ENCODE measurements around the gene LYPD6.

LYPD6 gene

GRCh38 chr2:149507974-149508373 is 177.6 kb downstream of the LYPD6 start:
- DNase-seq = no peak
- peaks cover 12% of the 10 kb centered on the region for H3K4me1 Mint-ChIP-seq
- no peak overlapping the region for H3K4me3 Mint-ChIP-seq
- peaks cover 30% of the 10 kb centered on the region for H3K9me3 Mint-ChIP-seq
- peaks cover 13% of the 10 kb centered on the region for H3K36me3 Mint-ChIP-seq (ENCODE audit: low read depth)
- peak overlapping the region; percentile 44 for H3K27ac Mint-ChIP-seq
- TF ChIP-seq CTCF (IDR thresholded peaks at IDR 0.05) = no peak
- H3K27me3 Mint-ChIP-seq (ENCODE audit: low read depth, poor library complexity) = peaks cover 4% of the 10 kb centered on the region

GRCh38 chr2:149513461-149513860 is 183.1 kb downstream of the LYPD6 start:
- no peak for TF ChIP-seq CTCF (IDR thresholded peaks at IDR 0.05)
- no peak for DNase-seq
- no peaks in the 10 kb centered on the region for H3K4me1 Mint-ChIP-seq

More at GRCh38 chr2:149513461-149513860, 183.1 kb downstream of the LYPD6 start:
- Mint-ChIP-seq H3K27me3 (ENCODE audit: low read depth, poor library complexity) (no peaks in the 10 kb centered on the region), H3K9me3 (peaks cover 13% of the 10 kb centered on the region), H3K4me3 (no peak overlapping the region), H3K36me3 (ENCODE audit: low read depth) (no peaks in the 10 kb centered on the region), H3K27ac (no peak overlapping the region)
